Astrocyte of the cerebellum (primary cell): ENCODE measurements around the gene SCN5A.

ENCODE experiments used
- DNase-seq: peaks from one replicate; pipeline ENCODE4 v3.0.0-alpha.2; 2011; ENCODE audit warnings: low read depth
- H3K4me3 ChIP-seq: 2 replicates; pipeline ENCODE4 v1.5.1; 2011; ENCODE audit warnings: mild to moderate bottlenecking, low read depth, low read length, moderate library complexity
- CTCF ChIP-seq: IDR thresholded peaks from 2 replicates; pipeline ENCODE4 v1.5.1; 2012; ENCODE audit warnings: low read length, low read depth, moderate library complexity, mild to moderate bottlenecking; ENCODE audit errors: missing control alignments
- in situ Hi-C: cut with HindIII; loops from 2 replicates; pipeline ENCODE4 v1.10.0; 2017; ENCODE audit warnings: low sequenced_read_pairs

Gene SCN5A

GRCh38 chr3:38500688-38501417 lies 148.6 kb downstream of the SCN5A start:
- DNase-seq: no peak
- H3K4me3 ChIP-seq: no peak overlapping the region
- no peak for TF ChIP-seq CTCF
- in situ Hi-C loops: loop anchor here (25.0 kb wide), 1 partner anchor 336 kb away; no protein-coding TSS in a partner anchor
